K562 (cell line): Measurements from ENCODE around the gene RARS1. TPM values are rescaled to one million over a fixed set of nuclear protein-coding genes. Genes with fewer than 3 reads are reported as not detected.

ENCODE experiments used
- ATAC-seq: fragments of 200-7000 bp; cut with Tn5 transposase; 3 replicates; pipeline ENCODE4 v1.9.1; 2020; ENCODE audit warnings: moderate library complexity
- BruUV-seq: library from RNA; stranded (reverse); fragments of 400-500 nt; replicated peaks from 2 replicates; lab custom pipeline; 2021; lab: Mats Ljungman, UMichigan
- CTCF ChIA-PET: fragments of 300-600 bp; formaldehyde crosslinking; extraction: SDS; loops from one replicate; lab custom pipeline; 2021; ENCODE audit warnings: low intra/inter-chr PET ratio; lab: Yijun Ruan, JAX
- POLR2A ChIA-PET: fragments of 300-600, 350-650 bp; sonication (Branson Sonifier 250); formaldehyde crosslinking; extraction: SDS; loops from one replicate; lab custom pipeline; 2021; ENCODE audit warnings: antibody characterized with exemption, inconsistent platforms; lab: Yijun Ruan, JAX
- DNase-seq, 4 experiments: peaks; one replicate each; pipeline versions ENCODE4 v3.0.0 to v3.0.0-alpha.2; 2011 to 2018; ENCODE audit warnings: low spot score in 3 of 4, mixed read lengths in 3 of 4; ENCODE audit errors: extremely low read depth in 1 of 4
- FAIRE-seq: peaks from 2 replicates; lab custom pipeline; 2011; peaks lifted over from hg19 to GRCh38; lab: Jason Lieb, UNC
- H2AFZ ChIP-seq: 2 replicates; pipeline ENCODE4 v1.6.0; 2011; ENCODE audit warnings: low read depth, low read length, control low read depth, inconsistent platforms
- H3K27ac ChIP-seq: fragments of 200-600 bp; 3 replicates; pipeline ENCODE4 v1.8.0; 2011; ENCODE audit warnings: low read depth, mild to moderate bottlenecking, control low read depth, inconsistent platforms, low read length, moderate library complexity, mixed read lengths; ENCODE audit errors: extremely low read depth
- H3K27me3 ChIP-seq, 2 experiments: fragments of 300-600 bp in 1 of 2; 2 replicates in 1 of 2; 3 replicates in 1 of 2; pipeline versions ENCODE4 v1.6.0 to v1.8.0; 2011; ENCODE audit warnings: inconsistent platforms in 2 of 2, low read length in 2 of 2, mild to moderate bottlenecking in 1 of 2, mixed read lengths in 1 of 2, moderate library complexity in 1 of 2; ENCODE audit not compliant: control insufficient read depth in 2 of 2, insufficient read depth in 2 of 2
- H3K36me3 ChIP-seq: fragments of 300-600 bp; 3 replicates; pipeline ENCODE4 v1.8.0; 2011; ENCODE audit warnings: mild to moderate bottlenecking, low read length, inconsistent platforms; ENCODE audit not compliant: control insufficient read depth, insufficient read depth
- H3K4me1 ChIP-seq, 2 experiments: fragments of 200-600 bp in 1 of 2; replicated peaks in 1 of 2; 2 replicates in 1 of 2; 3 replicates in 1 of 2; pipeline versions ENCODE4 v1.5.1 to v1.8.0; 2011; ENCODE audit warnings: inconsistent platforms in 2 of 2, low read length in 2 of 2, mild to moderate bottlenecking in 1 of 2, mixed read lengths in 1 of 2, moderate library complexity in 1 of 2; ENCODE audit not compliant: control insufficient read depth in 2 of 2, insufficient read depth in 2 of 2
- H3K4me2 ChIP-seq: 2 replicates; pipeline ENCODE4 v1.6.1; 2011; ENCODE audit warnings: low read length, control low read depth, inconsistent platforms, mixed read lengths; ENCODE audit not compliant: insufficient read depth
- H3K4me3 ChIP-seq: fragments of 200-600 bp; sonication (generic), shearing (Covaris generic); 2 replicates; pipeline ENCODE4 v1.5.1; 2016; ENCODE audit warnings: control low read depth, inconsistent platforms
- H3K79me2 ChIP-seq: fragments of 200-600 bp; 3 replicates; pipeline ENCODE4 v1.8.0; 2011; ENCODE audit warnings: low read length, inconsistent platforms; ENCODE audit not compliant: control insufficient read depth, insufficient read depth
- H3K9ac ChIP-seq, 2 experiments: 2 replicates each; pipeline versions ENCODE4 v1.6.0 to v1.6.1; 2011; ENCODE audit warnings: low read depth in 2 of 2, low read length in 2 of 2, control low read depth in 1 of 2, inconsistent platforms in 1 of 2, mild to moderate bottlenecking in 1 of 2, mixed read lengths in 1 of 2; ENCODE audit not compliant: insufficient read depth in 1 of 2
- H3K9me1 ChIP-seq: one replicate; pipeline ENCODE4 v1.6.0; 2011; ENCODE audit warnings: inconsistent platforms, mild to moderate bottlenecking, low read length, moderate library complexity; ENCODE audit not compliant: control insufficient read depth, insufficient read depth
- H3K9me3 ChIP-seq: replicated peaks from 2 replicates; pipeline ENCODE4 v1.5.1; 2011; ENCODE audit warnings: low read depth, low read length, inconsistent platforms; ENCODE audit not compliant: control insufficient read depth, insufficient read depth
- H4K20me1 ChIP-seq: replicated peaks from 2 replicates; pipeline ENCODE4 v1.6.1; 2011; ENCODE audit warnings: low read length, inconsistent platforms, mixed read lengths; ENCODE audit not compliant: control insufficient read depth, insufficient read depth
- CBFA2T2 ChIP-seq: fragments of 450-650 bp; conservative IDR thresholded peaks from 2 replicates; pipeline ENCODE4 v1.6.1; 2017; ENCODE audit warnings: mild to moderate bottlenecking
- FOXM1 ChIP-seq, 2 experiments: fragments of 450-650 bp in 1 of 2; sonication (generic) in 1 of 2; formaldehyde crosslinking in 1 of 2; IDR thresholded peaks; 2 replicates each; pipeline versions ENCODE4 v1.6.1 to v1.9.0; 2017 to 2022; ENCODE audit warnings: low read depth in 2 of 2, mild to moderate bottlenecking in 2 of 2, missing genetic modification reagents in 1 of 2, moderate library complexity in 1 of 2
- GABPB2 ChIP-seq: fragments of 250-450 bp; sonication (Bioruptor Pico); conservative IDR thresholded peaks from 2 replicates; pipeline ENCODE4 v1.5.1; 2021; ENCODE audit warnings: mild to moderate bottlenecking
- POLR2AphosphoS5 ChIP-seq: IDR thresholded peaks from 2 replicates; pipeline ENCODE4 v1.6.1; 2011; ENCODE audit warnings: mild to moderate bottlenecking, low read depth, low read length, moderate library complexity; ENCODE audit not compliant: control insufficient read depth, insufficient read depth
- RB1 ChIP-seq: fragments of 450-650 bp; IDR thresholded peaks from 2 replicates; pipeline ENCODE4 v1.6.1; 2017; ENCODE audit warnings: low read depth, mild to moderate bottlenecking
- RNF2 ChIP-seq: sonication (generic); IDR thresholded peaks from 2 replicates; pipeline ENCODE4 v1.6.1; 2016
- SIN3B ChIP-seq: fragments of 450-650 bp; IDR thresholded peaks from 2 replicates; pipeline ENCODE4 v1.6.1; 2017; ENCODE audit warnings: low read depth, mild to moderate bottlenecking, moderate library complexity
- ZBTB33 ChIP-seq: sonication (generic); formaldehyde crosslinking; IDR thresholded peaks from 2 replicates; pipeline ENCODE4 v1.8.1; 2023; ENCODE audit warnings: mild to moderate bottlenecking, missing genetic modification reagents
- ZNF197 ChIP-seq: fragments of 200-800 bp; sonication (Bioruptor generic); IDR thresholded peaks from 2 replicates; pipeline ENCODE4 v1.6.1; 2016; ENCODE audit warnings: low read depth, missing genetic modification characterization, missing compliant biosample characterization
- ZNF507 ChIP-seq: conservative IDR thresholded peaks from 2 replicates; pipeline ENCODE4 v1.6.1; 2017; ENCODE audit warnings: missing genetic modification characterization, missing compliant biosample characterization
- WGBS: fragments of 100-300 bp; shearing (Covaris generic); methylation state at CpG from one replicate; pipeline ENCODE4 v1.1.6; 2016; ENCODE audit warnings: low coverage, mixed read lengths; ENCODE audit not compliant: insufficient coverage; ENCODE audit errors: missing lambda C conversion rate; 5-methylcytosine and 5-hydroxymethylcytosine counted together
- in situ Hi-C: fragments of 300-500 bp; cut with MboI; formaldehyde crosslinking; loops from 4 replicates; pipeline ENCODE4 v1.15.0; 2018; ENCODE audit warnings: inconsistent platforms, mixed read lengths
- intact Hi-C: fragments of 100-400 bp; cut with micrococcal nuclease; formaldehyde crosslinking; loops from 2 replicates; pipeline ENCODE4 v1.14.2; 2022
- polyA plus RNA-seq, 8 experiments: library from polyadenylated mRNA; depleted of rRNA in 4 of 8; stranded (reverse) in 5 of 8; unstranded in 3 of 8; fragments of >200 nt; fragmentation: Nextera tagmentation in 2 of 8; fragmentation: Illumina TruSeq in 1 of 8; extraction: Ambion mirVana in 2 of 8; extraction: Trizol in 1 of 8; gene quantifications; 2 replicates each; pipeline versions ENCODE4 v1.2.1 to v1.2.3, GENCODE V29; 2011 to 2014; ENCODE audit warnings: inconsistent platforms in 1 of 8, missing spikeins in 1 of 8
- total RNA-seq, 7 experiments: library from RNA; depleted of rRNA in 6 of 7; stranded (reverse); fragments of >200 nt in 6 of 7; fragmentation: Illumina TruSeq in 2 of 7; extraction: Trizol in 2 of 7; gene quantifications; 2 replicates each; pipeline versions ENCODE4 v1.2.1 to v1.2.3, GENCODE V29; 2011 to 2021; ENCODE audit warnings: low replicate concordance in 1 of 7
- TF ChIP-seq, protein P1 (sequence below): fragments of 450-650 bp; IDR thresholded peaks from 2 replicates; pipeline ENCODE4 v1.6.1; 2017; ENCODE audit warnings: antibody characterized with exemption

The RARS1 gene
- total and polyA plus RNA-seq, 9 of the 15 experiments (the other 6 are each of a cell fraction or from before 2014, with no cell fraction given), result 109 to 196 (median 139) TPM

DNA sequence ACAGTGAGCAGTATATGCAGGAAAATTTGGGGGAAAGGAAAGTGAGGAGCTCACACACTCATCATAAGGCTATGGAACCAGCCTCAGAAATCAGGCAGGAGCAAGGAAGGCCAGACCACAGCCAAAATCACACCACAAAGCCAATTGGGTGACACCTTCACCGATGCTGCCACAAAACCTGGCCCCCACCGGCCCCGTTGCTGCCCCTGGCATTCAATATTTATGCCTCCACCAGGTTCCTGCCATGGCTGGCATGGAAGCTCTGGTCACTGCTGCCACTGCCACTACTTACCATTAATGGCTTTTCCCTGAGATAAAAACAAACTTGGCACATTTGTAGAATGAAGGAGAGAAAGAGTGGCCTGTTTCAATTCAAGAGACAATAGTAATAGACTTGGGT, 28.7 kb upstream of the RARS1 start:
- Histone ChIP-seq H3K36me3 (no peaks in the 10 kb centered on the region), H3K9me3 (no peaks in the 10 kb centered on the region), H3K4me2 (no peak overlapping the region), H4K20me1 (no peaks in the 10 kb centered on the region), H3K27ac (no peak overlapping the region), H2AFZ (no peak overlapping the region), H3K27me3 (peaks cover 5 to 48% of the 10 kb centered on the region in 2 experiments; a peak in 3 of 5 replicates), H3K9ac (no peak overlapping the region), H3K79me2 (no peaks in the 10 kb centered on the region), H3K9me1 (no peaks in the 10 kb centered on the region), H3K4me3 (no peak overlapping the region), H3K4me1 (no peaks in the 10 kb centered on the region)
- FAIRE-seq (no peak), ATAC-seq (no peak), DNase-seq (no peak)
- TF ChIP-seq GABPB2 (no peak), RB1 (no peak), POLR2AphosphoS5 (no peak), SIN3B (no peak), FOXM1 (IDR thresholded peaks at IDR 0.05; ENCODE audit: low read depth) (no peak), FOXM1 (CRISPR knock-in tag; IDR thresholded peaks at IDR 0.05; ENCODE audit: low read depth) (no peak), RNF2 (no peak), ZNF197 (no peak), ZNF507 (tag) (no peak), ZBTB33 (CRISPR knock-in tag) (no peak), CBFA2T2 (no peak)
- TF ChIP-seq, protein P1, sequence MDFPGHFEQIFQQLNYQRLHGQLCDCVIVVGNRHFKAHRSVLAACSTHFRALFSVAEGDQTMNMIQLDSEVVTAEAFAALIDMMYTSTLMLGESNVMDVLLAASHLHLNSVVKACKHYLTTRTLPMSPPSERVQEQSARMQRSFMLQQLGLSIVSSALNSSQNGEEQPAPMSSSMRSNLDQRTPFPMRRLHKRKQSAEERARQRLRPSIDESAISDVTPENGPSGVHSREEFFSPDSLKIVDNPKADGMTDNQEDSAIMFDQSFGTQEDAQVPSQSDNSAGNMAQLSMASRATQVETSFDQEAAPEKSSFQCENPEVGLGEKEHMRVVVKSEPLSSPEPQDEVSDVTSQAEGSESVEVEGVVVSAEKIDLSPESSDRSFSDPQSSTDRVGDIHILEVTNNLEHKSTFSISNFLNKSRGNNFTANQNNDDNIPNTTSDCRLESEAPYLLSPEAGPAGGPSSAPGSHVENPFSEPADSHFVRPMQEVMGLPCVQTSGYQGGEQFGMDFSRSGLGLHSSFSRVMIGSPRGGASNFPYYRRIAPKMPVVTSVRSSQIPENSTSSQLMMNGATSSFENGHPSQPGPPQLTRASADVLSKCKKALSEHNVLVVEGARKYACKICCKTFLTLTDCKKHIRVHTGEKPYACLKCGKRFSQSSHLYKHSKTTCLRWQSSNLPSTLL, result no peak
- intact Hi-C loops, result no loop called here
- CTCF ChIA-PET, result no interaction called here
- WGBS, result 0% methylated on average over 3 of the region's 3 CpGs
- in situ Hi-C loops, result no loop called here
- POLR2A ChIA-PET, result no interaction called here
- no TSS peak for BruUV-seq
